ENCODE data around the gene PRDM8.

DNA sequence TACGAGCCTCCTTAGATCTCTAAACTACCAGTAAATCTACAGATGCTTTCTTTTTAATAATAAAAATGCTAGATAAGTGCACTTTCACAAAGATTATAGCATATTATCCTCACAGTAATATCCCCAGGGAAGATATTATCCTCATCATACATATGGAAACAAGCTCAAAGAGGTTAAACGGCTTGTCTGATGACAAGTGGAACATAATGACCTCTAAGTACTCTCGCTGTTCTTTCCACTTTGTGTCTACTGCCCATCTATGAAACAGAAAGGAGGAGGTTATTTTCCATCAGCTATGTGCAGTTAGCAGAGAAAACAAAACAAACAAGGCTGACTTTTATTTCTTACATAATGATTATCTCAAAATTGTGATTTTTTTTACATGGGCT, 42.8 kb upstream of the PRDM8 start:
- TF ChIP-seq, protein P1, sequence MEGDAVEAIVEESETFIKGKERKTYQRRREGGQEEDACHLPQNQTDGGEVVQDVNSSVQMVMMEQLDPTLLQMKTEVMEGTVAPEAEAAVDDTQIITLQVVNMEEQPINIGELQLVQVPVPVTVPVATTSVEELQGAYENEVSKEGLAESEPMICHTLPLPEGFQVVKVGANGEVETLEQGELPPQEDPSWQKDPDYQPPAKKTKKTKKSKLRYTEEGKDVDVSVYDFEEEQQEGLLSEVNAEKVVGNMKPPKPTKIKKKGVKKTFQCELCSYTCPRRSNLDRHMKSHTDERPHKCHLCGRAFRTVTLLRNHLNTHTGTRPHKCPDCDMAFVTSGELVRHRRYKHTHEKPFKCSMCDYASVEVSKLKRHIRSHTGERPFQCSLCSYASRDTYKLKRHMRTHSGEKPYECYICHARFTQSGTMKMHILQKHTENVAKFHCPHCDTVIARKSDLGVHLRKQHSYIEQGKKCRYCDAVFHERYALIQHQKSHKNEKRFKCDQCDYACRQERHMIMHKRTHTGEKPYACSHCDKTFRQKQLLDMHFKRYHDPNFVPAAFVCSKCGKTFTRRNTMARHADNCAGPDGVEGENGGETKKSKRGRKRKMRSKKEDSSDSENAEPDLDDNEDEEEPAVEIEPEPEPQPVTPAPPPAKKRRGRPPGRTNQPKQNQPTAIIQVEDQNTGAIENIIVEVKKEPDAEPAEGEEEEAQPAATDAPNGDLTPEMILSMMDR (IDR thresholded peaks at IDR 0.05): no peak
- TF ChIP-seq POLR2A (IDR thresholded peaks at IDR 0.05) (no peak), POLR2AphosphoS5 (IDR thresholded peaks at IDR 0.05; ENCODE audit: insufficient read depth in 1 of 2, low read depth in 1 of 2) (no peak)
